Sigmoid colon (tissue), 4 donors: ENCODE measurements around the gene H19.

Experiments used
- EP300 ChIP-seq, 4 donors: sonication (generic); formaldehyde crosslinking; IDR thresholded peaks; one replicate each; pipeline ENCODE4 v1.6.1; 2017; ENCODE audit warnings: antibody characterized with exemption in 4 of 4
- POLR2A ChIP-seq, 2 donors: fragments of 450-650 bp; IDR thresholded peaks; one replicate each; pipeline ENCODE4 v1.6.1; 2016; ENCODE audit warnings: antibody characterized with exemption in 2 of 2, mild to moderate bottlenecking in 2 of 2, moderate library complexity in 2 of 2
- POLR2AphosphoS5 ChIP-seq, 4 donors: sonication (generic); formaldehyde crosslinking; IDR thresholded peaks; one replicate each; pipeline ENCODE4 v1.6.1; 2017; ENCODE audit warnings: antibody characterized with exemption in 4 of 4
- TF ChIP-seq, protein P1 (sequence below), 4 experiments: fragments of 450-650 bp in 3 of 4; fragments of 200-600 bp in 1 of 4; IDR thresholded peaks; one replicate each; pipeline ENCODE4 v1.5.1; 2016 to 2019; ENCODE audit warnings: antibody characterized with exemption in 4 of 4, mild to moderate bottlenecking in 3 of 4, moderate library complexity in 2 of 4

DNA sequence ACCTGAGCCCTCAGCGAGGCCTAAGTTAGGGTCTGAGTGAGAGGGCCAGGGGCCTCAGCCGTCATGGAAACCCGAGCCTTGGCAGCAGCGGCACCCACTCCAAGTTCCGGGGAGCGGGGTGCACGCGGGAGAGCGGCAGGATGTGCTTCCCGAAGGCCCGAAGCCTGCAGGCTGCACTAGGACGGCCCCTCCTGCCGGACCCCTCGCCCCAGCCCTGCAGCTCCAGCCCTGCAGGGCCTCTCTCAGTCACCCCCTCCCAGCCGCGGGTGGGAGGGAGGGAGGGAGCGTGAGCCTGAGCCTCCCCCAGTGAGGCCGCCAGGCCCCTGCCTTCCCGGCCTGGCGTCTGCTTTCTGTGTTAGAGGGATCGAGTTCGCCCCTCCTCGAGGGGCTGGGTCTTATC, 27.9 kb downstream of the H19 start:
- TF ChIP-seq, protein P1, sequence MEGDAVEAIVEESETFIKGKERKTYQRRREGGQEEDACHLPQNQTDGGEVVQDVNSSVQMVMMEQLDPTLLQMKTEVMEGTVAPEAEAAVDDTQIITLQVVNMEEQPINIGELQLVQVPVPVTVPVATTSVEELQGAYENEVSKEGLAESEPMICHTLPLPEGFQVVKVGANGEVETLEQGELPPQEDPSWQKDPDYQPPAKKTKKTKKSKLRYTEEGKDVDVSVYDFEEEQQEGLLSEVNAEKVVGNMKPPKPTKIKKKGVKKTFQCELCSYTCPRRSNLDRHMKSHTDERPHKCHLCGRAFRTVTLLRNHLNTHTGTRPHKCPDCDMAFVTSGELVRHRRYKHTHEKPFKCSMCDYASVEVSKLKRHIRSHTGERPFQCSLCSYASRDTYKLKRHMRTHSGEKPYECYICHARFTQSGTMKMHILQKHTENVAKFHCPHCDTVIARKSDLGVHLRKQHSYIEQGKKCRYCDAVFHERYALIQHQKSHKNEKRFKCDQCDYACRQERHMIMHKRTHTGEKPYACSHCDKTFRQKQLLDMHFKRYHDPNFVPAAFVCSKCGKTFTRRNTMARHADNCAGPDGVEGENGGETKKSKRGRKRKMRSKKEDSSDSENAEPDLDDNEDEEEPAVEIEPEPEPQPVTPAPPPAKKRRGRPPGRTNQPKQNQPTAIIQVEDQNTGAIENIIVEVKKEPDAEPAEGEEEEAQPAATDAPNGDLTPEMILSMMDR (IDR thresholded peaks at IDR 0.05): no peak
- no peak for TF ChIP-seq POLR2A (IDR thresholded peaks at IDR 0.05)
- no peak for TF ChIP-seq EP300 (IDR thresholded peaks at IDR 0.05)
- no peak for TF ChIP-seq POLR2AphosphoS5 (IDR thresholded peaks at IDR 0.05)
